AG20443 (cell line): ENCODE results near the gene C6.
"Not testable (repeated sequence)": the region's sequence is repeated elsewhere in the genome, so short reads cannot be mapped to it uniquely, and the experiment has no call there.

Experiments used
- DNase-seq: peaks from one replicate; pipeline ENCODE4 v3.0.0; 2012; ENCODE audit warnings: low spot score, mixed read lengths

Gene C6

GRCh38 chr5:41199660-41200059 is 13.7 kb downstream of the C6 start:
- no peak for DNase-seq

- no peak for DNase-seq
These were observed 17.1 kb downstream of the C6 start for GRCh38 chr5:41196197-41196596.

- DNase-seq, result no peak
These were observed 18.1 kb downstream of the C6 start for GRCh38 chr5:41195228-41195627.

GRCh38 chr5:41194339-41194738 is 19.0 kb downstream of the C6 start:
- no peak for DNase-seq

GRCh38 chr5:41193456-41194205 is 19.7 kb downstream of the C6 start:
- peak; percentile 9 for DNase-seq

GRCh38 chr5:41191249-41191648 is 22.1 kb downstream of the C6 start:
- no peak for DNase-seq

GRCh38 chr5:41186143-41186542 is 27.2 kb downstream of the C6 start:
- no peak for DNase-seq

- not testable (repeated sequence) for DNase-seq
These were observed 30.0 kb downstream of the C6 start for GRCh38 chr5:41183331-41183730.

GRCh38 chr5:41182666-41183065 is 30.7 kb downstream of the C6 start:
- no peak for DNase-seq

- DNase-seq, result no peak
These were observed 31.4 kb downstream of the C6 start for GRCh38 chr5:41181691-41182564.

GRCh38 chr5:41176952-41177351 is 36.4 kb downstream of the C6 start:
- no peak for DNase-seq

GRCh38 chr5:41172012-41172411 is 41.3 kb downstream of the C6 start:
- DNase-seq, result no peak

- DNase-seq, result peak; percentile 13
These were observed 52.1 kb downstream of the C6 start for GRCh38 chr5:41161271-41161670.

GRCh38 chr5:41157272-41157894 is 55.9 kb downstream of the C6 start:
- DNase-seq, result no peak

GRCh38 chr5:41156739-41157138 is 56.6 kb downstream of the C6 start:
- DNase-seq, result no peak

GRCh38 chr5:41154491-41154890 is 58.8 kb downstream of the C6 start:
- no peak for DNase-seq

- no peak for DNase-seq
These were observed 61.8 kb downstream of the C6 start for GRCh38 chr5:41151564-41151963.

- DNase-seq, result no peak
These were observed 64.9 kb downstream of the C6 start for GRCh38 chr5:41148448-41148847.

- DNase-seq, result no peak
These were observed 68.0 kb downstream of the C6 start for GRCh38 chr5:41145306-41145705.

GRCh38 chr5:41143131-41143901 is 70.0 kb downstream of the C6 start:
- no peak for DNase-seq

GRCh38 chr5:41127967-41128690 is 85.2 kb downstream of the C6 start:
- DNase-seq, result no peak
